ENCODE data around the gene GPAM. TPM values are rescaled to one million over a fixed set of nuclear protein-coding genes. Genes with fewer than 3 reads are reported as not detected.

GPAM gene
- polyA plus RNA-seq, 3 donors: 0.37 to 1.3 (median 0.59) TPM

GRCh38 chr10:112136486-112137153 lies 46.9 kb downstream of the GPAM start:
- no peaks in the 10 kb centered on the region for H4K20me1 ChIP-seq (ENCODE audit: insufficient read depth, low read length)
- no peaks in the 10 kb centered on the region for H3K27me3 ChIP-seq (ENCODE audit: control insufficient read depth in 2 of 2, insufficient read depth in 2 of 2, low read length in 2 of 2)
- no peaks in the 10 kb centered on the region for H3K36me3 ChIP-seq (replicated peaks in 1 of 2; ENCODE audit: control insufficient read depth in 1 of 2, insufficient read depth in 2 of 2, low read length in 2 of 2)
- H3K4me3 ChIP-seq (replicated peaks in 1 of 3; ENCODE audit: low read depth in 2 of 3, low read length in 3 of 3): no peak overlapping the region
- no peak for TF ChIP-seq CTCF (IDR thresholded peaks at IDR 0.05)
- no peaks in the 10 kb centered on the region for H3K9me3 ChIP-seq (replicated peaks in 1 of 2; ENCODE audit: control insufficient read depth in 1 of 2, insufficient read depth in 1 of 2, low read length in 2 of 2)
- no peak overlapping the region for H3K9ac ChIP-seq (ENCODE audit: insufficient read depth, low read length, poor library complexity, severe bottlenecking)
- H3K4me1 ChIP-seq (ENCODE audit: control insufficient read depth in 1 of 2, insufficient read depth in 2 of 2, low read length in 2 of 2): peaks cover 0 to 3% of the 10 kb centered on the region in 2 donors
- H3K27ac ChIP-seq (ENCODE audit: low read depth in 1 of 2, low read length in 2 of 2): no peak overlapping the region
- Mint-ChIP-seq H3K4me3 (no peak overlapping the region), H3K36me3 (no peaks in the 10 kb centered on the region), H3K27ac (peak overlapping the region in 1 of 7 donors; percentile 4), H3K27me3 (ENCODE audit: low read depth in 3 of 3) (peaks cover 0 to 11% (median 2%) of the 10 kb centered on the region in 3 donors), H3K4me1 (peaks cover 3% of the 10 kb centered on the region), H3K9me3 (peaks cover 0 to 4% (median 2%) of the 10 kb centered on the region in 7 donors)
- no peaks in the 10 kb centered on the region for H3K79me2 ChIP-seq (ENCODE audit: insufficient read depth, low read length)
- H3K4me2 ChIP-seq (replicated peaks; ENCODE audit: extremely low read depth, low read length, poor library complexity, severe bottlenecking): no peak overlapping the region
- WGBS (ENCODE audit: insufficient coverage): 95% methylated on average over 4 of the region's 5 CpGs
- intact Hi-C loops (cut with micrococcal nuclease): no loop called here
- no peak overlapping the region for H2AFZ ChIP-seq (ENCODE audit: insufficient read depth, low read depth, low read length, poor library complexity, severe bottlenecking)
- no peak for DNase-seq

- H4K20me1 ChIP-seq (ENCODE audit: insufficient read depth, low read length): no peaks in the 10 kb centered on the region
- H3K79me2 ChIP-seq (ENCODE audit: insufficient read depth, low read length): no peaks in the 10 kb centered on the region
- H3K9ac ChIP-seq (ENCODE audit: insufficient read depth, low read length, poor library complexity, severe bottlenecking): no peak overlapping the region
- no peak overlapping the region for H3K4me3 ChIP-seq (replicated peaks in 1 of 3; ENCODE audit: low read depth in 2 of 3, low read length in 3 of 3)
- no peaks in the 10 kb centered on the region for H3K36me3 ChIP-seq (replicated peaks in 1 of 2; ENCODE audit: control insufficient read depth in 1 of 2, insufficient read depth in 2 of 2, low read length in 2 of 2)
- H2AFZ ChIP-seq (ENCODE audit: insufficient read depth, low read depth, low read length, poor library complexity, severe bottlenecking): no peak overlapping the region
- TF ChIP-seq CTCF (IDR thresholded peaks at IDR 0.05): no peak
- Mint-ChIP-seq H3K27me3 (ENCODE audit: low read depth in 3 of 3) (peaks cover 0 to 11% (median 3%) of the 10 kb centered on the region in 3 donors), H3K4me3 (no peak overlapping the region), H3K27ac (no peak overlapping the region), H3K36me3 (no peaks in the 10 kb centered on the region), H3K4me1 (no peaks in the 10 kb centered on the region), H3K9me3 (peaks cover 0 to 4% (median 2%) of the 10 kb centered on the region in 7 donors)
- no peak for DNase-seq
- intact Hi-C loops (cut with micrococcal nuclease): no loop called here
- H3K4me1 ChIP-seq (ENCODE audit: control insufficient read depth in 1 of 2, insufficient read depth in 2 of 2, low read length in 2 of 2): no peaks in the 10 kb centered on the region
- no peak overlapping the region for H3K27ac ChIP-seq (ENCODE audit: low read depth in 1 of 2, low read length in 2 of 2)
- 85% methylated on average over 3 of the region's 4 CpGs for WGBS (ENCODE audit: insufficient coverage)
- H3K9me3 ChIP-seq (replicated peaks in 1 of 2; ENCODE audit: control insufficient read depth in 1 of 2, insufficient read depth in 1 of 2, low read length in 2 of 2): no peaks in the 10 kb centered on the region
- H3K4me2 ChIP-seq (replicated peaks; ENCODE audit: extremely low read depth, low read length, poor library complexity, severe bottlenecking): no peak overlapping the region
- no peaks in the 10 kb centered on the region for H3K27me3 ChIP-seq (ENCODE audit: control insufficient read depth in 2 of 2, insufficient read depth in 2 of 2, low read length in 2 of 2)
Observed at GRCh38 chr10:112135604-112136003, 48.0 kb downstream of the GPAM start.

All from CD14-positive monocyte (primary cell).